ENCODE measurements around the gene DENND5B. TPM values are rescaled to one million over a fixed set of nuclear protein-coding genes. Genes with fewer than 3 reads are reported as not detected.
"Not testable (repeated sequence)": the region's sequence is repeated elsewhere in the genome, so short reads cannot be mapped to it uniquely, and the experiment has no call there.

The DENND5B gene
- total RNA-seq = 13.7 TPM

GRCh38 chr12:31590642-31591379 is at the start of gene DENND5B:
DENND5B (minus strand) TSS chr12:31591136; CDS start chr12:31590832, 304 bp downstream.
- peak; percentile 71 for DNase-seq (ENCODE audit: low spot score)

- no peak for DNase-seq (ENCODE audit: low spot score)
Observed at GRCh38 chr12:31634620-31635019, 43.7 kb upstream of the DENND5B start.

- DNase-seq (ENCODE audit: low spot score) = no peak
Observed at GRCh38 chr12:31633464-31633863, 42.5 kb upstream of the DENND5B start.

- DNase-seq (ENCODE audit: low spot score) = no peak
Observed at GRCh38 chr12:31631809-31632208, 40.9 kb upstream of the DENND5B start.

- DNase-seq (ENCODE audit: low spot score) = no peak
Observed at GRCh38 chr12:31631023-31631724, 40.2 kb upstream of the DENND5B start.

GRCh38 chr12:31629756-31630732 is 39.1 kb upstream of the DENND5B start:
- DNase-seq (ENCODE audit: low spot score) = no peak

GRCh38 chr12:31627456-31628054 is 36.6 kb upstream of the DENND5B start:
- DNase-seq (ENCODE audit: low spot score) = no peak

- DNase-seq (ENCODE audit: low spot score) = no peak
Observed at GRCh38 chr12:31626270-31626995, 35.5 kb upstream of the DENND5B start.

- no peak for DNase-seq (ENCODE audit: low spot score)
Observed at GRCh38 chr12:31622038-31622437, 31.1 kb upstream of the DENND5B start.

GRCh38 chr12:31620311-31620710 is 29.4 kb upstream of the DENND5B start:
- DNase-seq (ENCODE audit: low spot score) = no peak

- DNase-seq (ENCODE audit: low spot score) = no peak
Observed at GRCh38 chr12:31618228-31619025, 27.5 kb upstream of the DENND5B start.

GRCh38 chr12:31612819-31613218 is 21.9 kb upstream of the DENND5B start:
- no peak for DNase-seq (ENCODE audit: low spot score)

GRCh38 chr12:31608299-31608698 is 17.4 kb upstream of the DENND5B start:
- DNase-seq (ENCODE audit: low spot score) = not testable (repeated sequence)

GRCh38 chr12:31605531-31605930 is 14.6 kb upstream of the DENND5B start:
- no peak for DNase-seq (ENCODE audit: low spot score)

- DNase-seq (ENCODE audit: low spot score) = no peak
Observed at GRCh38 chr12:31603546-31604009, 12.6 kb upstream of the DENND5B start.

- no peak for DNase-seq (ENCODE audit: low spot score)
Observed at GRCh38 chr12:31600750-31601149, 9.8 kb upstream of the DENND5B start.

- no peak for DNase-seq (ENCODE audit: low spot score)
Observed at GRCh38 chr12:31600252-31600651, 9.3 kb upstream of the DENND5B start.

- no peak for DNase-seq (ENCODE audit: low spot score)
Observed at GRCh38 chr12:31599053-31599452, 8.1 kb upstream of the DENND5B start.

- DNase-seq (ENCODE audit: low spot score) = no peak
Observed at GRCh38 chr12:31597066-31597465, 6.1 kb upstream of the DENND5B start.

GRCh38 chr12:31594681-31595080 is 3.7 kb upstream of the DENND5B start:
- no peak for DNase-seq (ENCODE audit: low spot score)

Measured in mucosa of gallbladder (tissue), 1 donor.